ENCODE results near the gene LIPE. TPM values are rescaled to one million over a fixed set of nuclear protein-coding genes. Genes with fewer than 3 reads are reported as not detected.

LIPE gene, protein sequence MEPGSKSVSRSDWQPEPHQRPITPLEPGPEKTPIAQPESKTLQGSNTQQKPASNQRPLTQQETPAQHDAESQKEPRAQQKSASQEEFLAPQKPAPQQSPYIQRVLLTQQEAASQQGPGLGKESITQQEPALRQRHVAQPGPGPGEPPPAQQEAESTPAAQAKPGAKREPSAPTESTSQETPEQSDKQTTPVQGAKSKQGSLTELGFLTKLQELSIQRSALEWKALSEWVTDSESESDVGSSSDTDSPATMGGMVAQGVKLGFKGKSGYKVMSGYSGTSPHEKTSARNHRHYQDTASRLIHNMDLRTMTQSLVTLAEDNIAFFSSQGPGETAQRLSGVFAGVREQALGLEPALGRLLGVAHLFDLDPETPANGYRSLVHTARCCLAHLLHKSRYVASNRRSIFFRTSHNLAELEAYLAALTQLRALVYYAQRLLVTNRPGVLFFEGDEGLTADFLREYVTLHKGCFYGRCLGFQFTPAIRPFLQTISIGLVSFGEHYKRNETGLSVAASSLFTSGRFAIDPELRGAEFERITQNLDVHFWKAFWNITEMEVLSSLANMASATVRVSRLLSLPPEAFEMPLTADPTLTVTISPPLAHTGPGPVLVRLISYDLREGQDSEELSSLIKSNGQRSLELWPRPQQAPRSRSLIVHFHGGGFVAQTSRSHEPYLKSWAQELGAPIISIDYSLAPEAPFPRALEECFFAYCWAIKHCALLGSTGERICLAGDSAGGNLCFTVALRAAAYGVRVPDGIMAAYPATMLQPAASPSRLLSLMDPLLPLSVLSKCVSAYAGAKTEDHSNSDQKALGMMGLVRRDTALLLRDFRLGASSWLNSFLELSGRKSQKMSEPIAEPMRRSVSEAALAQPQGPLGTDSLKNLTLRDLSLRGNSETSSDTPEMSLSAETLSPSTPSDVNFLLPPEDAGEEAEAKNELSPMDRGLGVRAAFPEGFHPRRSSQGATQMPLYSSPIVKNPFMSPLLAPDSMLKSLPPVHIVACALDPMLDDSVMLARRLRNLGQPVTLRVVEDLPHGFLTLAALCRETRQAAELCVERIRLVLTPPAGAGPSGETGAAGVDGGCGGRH
- 4.1 and 12.8 TPM in 2 replicates for total RNA-seq

DNA sequence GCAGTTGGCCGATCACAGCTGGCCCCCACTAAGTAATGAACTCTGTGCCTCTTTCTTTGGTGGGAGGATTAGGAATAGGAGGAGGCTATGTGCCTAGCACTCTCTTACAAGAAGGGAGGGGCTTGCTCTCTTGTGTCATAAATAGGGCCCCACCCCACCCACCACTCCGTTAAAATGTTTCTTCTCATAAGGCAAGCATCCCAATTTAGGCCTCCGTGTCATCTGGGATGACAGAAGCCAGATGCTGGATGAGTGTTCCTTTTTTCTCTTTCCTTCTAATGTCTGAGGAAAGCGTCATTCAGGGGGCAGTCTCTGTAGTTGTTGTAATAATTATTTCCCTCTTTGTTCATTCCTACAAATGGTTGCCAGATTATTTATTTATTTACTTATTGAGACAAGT, at the start of gene LIPE:
Gene LIPE, minus strand, starts transcription at position 76 of the 400 bp plus-strand sequence. CDS start 239 bp downstream, outside the sequence.

DNA sequence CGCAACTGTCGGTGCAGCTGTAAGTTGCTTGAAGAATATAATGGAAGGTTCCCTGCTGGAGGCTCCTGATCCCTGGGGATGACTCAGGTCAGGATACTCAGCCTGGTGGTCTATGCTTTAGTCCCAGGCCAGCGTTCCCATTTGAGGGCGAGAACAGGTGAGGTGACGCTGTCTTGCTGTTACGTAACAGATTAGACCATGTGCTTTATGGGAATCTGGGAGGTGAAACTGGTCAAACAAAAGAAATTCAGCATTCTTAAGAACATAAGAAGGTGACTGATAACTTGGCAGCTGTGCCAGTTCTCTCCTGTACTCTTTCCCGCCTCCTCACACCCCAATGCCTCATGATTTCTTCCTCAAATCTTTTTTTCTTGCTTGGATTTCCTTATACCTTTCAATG, 15.6 kb upstream of the LIPE start, which contains the start of gene CXCL17:
Gene CXCL17, minus strand, starts transcription at position 114 of the 400 bp plus-strand sequence. CDS start 114 bp downstream, outside the sequence.

DNA sequence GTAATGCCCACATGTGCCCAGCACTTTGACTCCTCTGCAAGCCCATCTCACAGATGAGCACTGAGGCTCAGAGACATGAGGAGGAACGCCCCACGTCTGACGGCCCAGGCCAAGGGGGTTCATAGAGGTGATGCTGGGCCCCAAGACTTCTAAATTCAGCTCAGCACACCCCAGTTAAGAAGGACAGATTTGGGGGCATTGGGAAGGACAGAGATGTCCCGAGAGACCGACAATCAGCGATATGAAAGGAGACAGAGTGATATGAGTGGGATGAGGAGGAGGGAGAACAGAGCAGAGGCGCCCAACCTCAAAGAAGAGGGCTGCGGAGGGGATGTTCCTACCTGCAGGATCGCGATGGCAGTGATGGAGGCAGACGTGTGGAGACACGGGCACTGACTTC, 37.3 kb downstream of the LIPE start, which contains the start of gene CNFN:
Gene CNFN, minus strand, starts transcription at position 399 of the 400 bp plus-strand sequence. CDS start 1,260 bp downstream, outside the sequence.

Other genes with a start within 250 kb of the LIPE start
- gene DEDD2, start 209.7 kb downstream of the LIPE start, total RNA-seq: 37.3 and 44.8 TPM in 2 replicates
- gene ZNF526, start 207.1 kb downstream of the LIPE start, total RNA-seq: 8.1 and 9.6 TPM in 2 replicates
- gene GSK3A, start 184.8 kb downstream of the LIPE start, total RNA-seq: 18.3 and 20.5 TPM in 2 replicates
- gene ERF, start 172.3 kb downstream of the LIPE start, total RNA-seq: 20.2 and 33.0 TPM in 2 replicates
- gene CIC, start 158.1 kb downstream of the LIPE start, total RNA-seq: 13.0 and 18.3 TPM in 2 replicates
- gene PRR19, start 125.3 kb downstream of the LIPE start, total RNA-seq: under 0.01 and 0.43 TPM in 2 replicates
- 43.1 and 75.7 TPM in 2 replicates for gene PAFAH1B3, start 124.8 kb downstream of the LIPE start, total RNA-seq
- gene TMEM145, start 114.1 kb downstream of the LIPE start, total RNA-seq: not detected in 2 replicates
- 14.5 and 15.1 TPM in 2 replicates for gene MEGF8, start 101.8 kb downstream of the LIPE start, total RNA-seq
- gene CNFN, start 37.1 kb downstream of the LIPE start, total RNA-seq: 0.72 TPM in 1 of 2 replicates, not detected in the other
- gene CXCL17, start 15.6 kb upstream of the LIPE start, total RNA-seq: 1.2 and 3.8 TPM in 2 replicates
- 0.85 and 1.2 TPM in 2 replicates for gene CEACAM1, start 101.1 kb upstream of the LIPE start, total RNA-seq
- gene CEACAM8, start 167.5 kb upstream of the LIPE start, total RNA-seq: not detected in 2 replicates